ENCODE results near the gene AIFM2.
"Not testable (repeated sequence)": the region's sequence is repeated elsewhere in the genome, so short reads cannot be mapped to it uniquely, and the experiment has no call there.

AIFM2 gene

DNA sequence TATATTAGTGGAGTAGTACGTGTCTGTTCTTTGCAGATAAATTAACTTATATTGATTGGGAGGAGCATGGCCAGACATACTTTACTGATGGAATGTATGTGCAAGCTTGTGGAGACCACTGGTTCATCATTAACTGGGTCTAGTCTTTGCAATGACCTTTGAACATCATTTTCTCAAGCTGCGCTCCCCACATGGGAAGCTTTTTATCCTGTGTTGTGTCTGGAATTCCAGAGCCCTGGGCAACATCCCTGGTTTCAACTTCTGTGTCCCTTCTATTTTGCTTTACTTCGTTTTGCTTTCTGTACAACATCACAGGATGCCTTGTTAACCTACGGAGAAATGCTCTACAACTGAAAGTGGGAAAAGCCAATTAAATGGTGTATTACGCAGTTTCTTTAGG is 41.7 kb downstream of the AIFM2 start:
- no peak for DNase-seq

DNA sequence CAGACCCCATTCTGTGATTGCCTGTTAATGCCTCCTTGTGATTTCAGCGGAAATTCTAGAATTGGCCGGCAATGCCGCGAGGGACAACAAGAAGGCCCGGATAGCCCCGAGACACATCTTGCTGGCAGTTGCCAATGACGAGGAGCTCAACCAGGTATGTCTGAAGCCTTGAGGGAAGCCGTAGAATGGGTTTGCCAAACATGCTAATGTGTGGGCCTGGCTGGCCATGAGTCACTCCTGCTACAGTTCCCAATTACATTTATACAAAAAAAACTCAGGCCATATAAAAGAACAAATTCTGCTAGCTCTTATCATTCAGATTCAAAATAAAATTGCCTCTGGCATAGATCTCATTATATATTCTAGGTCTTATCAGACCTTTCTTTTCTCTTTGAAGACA is 42.6 kb downstream of the AIFM2 start:
- DNase-seq, result no peak

DNA sequence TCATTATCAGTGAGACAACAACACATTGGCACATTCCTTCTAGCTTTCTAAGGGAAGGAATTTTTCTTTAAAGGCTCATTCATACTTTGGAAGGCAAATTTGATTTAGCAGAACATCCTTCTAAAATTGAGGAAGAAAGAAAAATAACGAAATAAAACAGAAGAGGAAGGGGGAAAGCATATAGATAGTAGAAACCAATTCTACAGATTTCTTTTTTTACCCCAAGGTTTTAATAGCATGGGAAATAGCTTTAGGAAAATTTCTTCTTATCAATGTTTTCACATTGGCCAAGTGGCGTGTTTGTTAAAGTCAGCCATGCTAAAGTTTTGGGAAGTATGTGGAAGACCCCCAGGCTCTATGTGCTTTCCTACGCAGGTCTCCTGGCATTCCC is 44.3 kb downstream of the AIFM2 start:
- no peak for DNase-seq

DNA sequence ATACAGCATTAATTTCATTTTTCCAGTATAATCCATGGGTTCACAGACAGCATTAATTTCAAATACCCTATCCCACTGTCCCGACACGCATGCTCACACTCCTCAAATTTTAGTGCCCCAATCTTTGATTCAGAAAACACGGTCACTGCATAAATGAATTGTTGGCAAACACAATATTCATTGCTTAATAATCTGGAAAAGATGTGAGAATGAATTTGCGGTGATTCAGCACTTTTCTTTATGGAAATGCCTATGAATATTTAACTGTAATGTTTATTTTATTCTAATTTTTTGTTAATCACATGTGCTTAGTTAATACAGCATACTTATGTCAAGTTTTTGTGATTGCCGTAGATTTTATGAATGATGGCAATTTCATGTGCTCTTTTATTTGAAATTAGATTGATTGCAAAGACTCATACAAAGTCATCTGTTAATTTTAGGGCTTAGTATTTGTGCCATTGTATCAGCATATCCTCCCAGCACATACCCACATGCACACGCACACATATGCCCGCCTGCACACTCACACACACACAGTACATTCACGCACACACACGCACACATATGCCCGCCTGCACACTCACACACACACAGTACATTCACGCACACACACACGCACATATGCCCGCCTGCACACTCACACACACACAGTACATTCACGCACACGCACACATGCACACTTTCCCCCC is 44.9 kb downstream of the AIFM2 start:
- no peak for DNase-seq

DNA sequence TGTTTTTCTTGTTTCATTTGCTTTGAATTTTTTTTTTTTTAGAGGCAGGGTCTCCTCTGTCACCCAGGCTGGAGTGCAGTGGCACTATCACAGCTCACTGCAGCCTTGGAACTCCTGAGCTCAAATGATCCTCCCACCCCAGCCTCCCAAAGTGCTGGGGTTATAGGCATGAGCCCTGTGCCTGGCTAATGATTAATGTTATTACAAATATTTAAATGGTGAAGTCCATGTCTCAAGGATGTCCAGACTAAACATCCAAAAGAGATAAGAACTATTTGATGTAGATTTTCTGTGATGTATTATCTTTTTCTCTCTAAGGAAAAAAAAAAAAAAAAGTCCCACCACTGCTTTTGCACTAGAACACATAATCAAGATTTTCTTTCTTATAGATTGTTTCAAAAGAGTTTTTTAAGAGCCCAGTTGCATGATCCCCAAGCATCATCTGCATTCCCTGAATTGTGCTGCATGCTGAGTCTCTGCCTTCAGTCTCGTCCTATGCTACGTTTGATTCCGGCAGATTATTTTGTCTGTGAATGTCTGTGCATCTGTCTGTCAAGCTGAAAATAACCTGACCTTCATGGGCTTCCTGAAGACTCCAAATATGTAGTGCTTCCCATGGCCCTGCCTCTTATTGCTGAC is 46.5 kb downstream of the AIFM2 start:
- DNase-seq, result no peak

DNA sequence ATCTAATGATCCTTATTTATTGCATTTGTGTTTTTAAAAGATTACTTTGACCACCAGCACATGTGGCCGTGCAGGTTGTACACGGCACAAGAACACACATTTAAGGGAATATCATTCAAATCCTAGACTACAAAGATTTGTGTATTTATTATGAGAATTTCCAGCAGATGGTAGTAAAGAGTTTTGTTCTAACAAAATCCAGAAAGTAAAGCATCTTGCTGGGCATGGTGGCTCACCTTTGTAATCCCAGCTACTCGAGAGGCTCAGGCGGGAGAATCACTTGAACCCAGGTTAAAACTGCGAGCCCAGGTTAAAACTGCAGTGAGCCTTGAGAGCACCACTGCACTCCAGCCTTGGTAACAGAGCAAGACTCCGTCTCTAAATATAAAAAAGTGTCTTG is 48.4 kb downstream of the AIFM2 start:
- no peak for DNase-seq

DNA sequence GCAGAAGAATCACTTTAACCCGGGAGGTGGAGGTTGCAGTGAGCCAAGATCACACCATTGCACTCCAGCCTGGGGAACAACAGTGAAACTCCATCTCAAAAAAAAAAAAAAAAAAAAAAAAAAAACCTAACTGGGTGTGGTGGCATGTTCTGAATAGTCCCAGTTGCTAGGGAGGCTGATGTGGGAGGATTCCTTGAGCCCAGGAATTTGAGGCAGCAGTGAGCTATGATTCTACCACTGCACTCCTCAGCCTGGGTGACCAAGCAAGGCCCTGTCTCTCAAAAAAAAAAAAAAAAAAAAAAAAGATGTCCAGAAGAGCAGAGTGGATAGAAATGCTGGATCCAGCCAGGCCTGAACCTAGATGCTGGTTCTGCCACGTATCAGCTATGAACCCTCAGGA is 51.8 kb downstream of the AIFM2 start:
- DNase-seq, result not testable (repeated sequence)

DNA sequence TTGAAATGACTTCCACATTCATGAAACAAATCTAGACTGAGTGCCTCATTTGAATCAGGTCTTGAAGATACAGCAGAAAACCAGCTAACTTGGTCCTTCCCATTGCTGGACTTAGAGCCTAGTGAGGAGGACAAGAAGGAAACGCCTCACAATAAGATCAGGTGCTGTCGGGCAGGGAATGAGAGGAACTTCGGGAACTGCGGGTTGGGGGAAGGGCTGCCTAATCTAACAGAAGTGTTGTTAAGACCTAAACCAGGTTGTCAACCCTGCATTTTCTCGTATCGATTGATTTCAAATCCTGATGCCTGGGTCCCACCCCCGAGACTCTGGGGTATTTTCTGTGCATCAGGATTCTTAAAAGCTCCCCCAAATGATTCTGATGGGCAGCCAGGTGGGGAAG is 53.7 kb downstream of the AIFM2 start:
- DNase-seq, result no peak

DNA sequence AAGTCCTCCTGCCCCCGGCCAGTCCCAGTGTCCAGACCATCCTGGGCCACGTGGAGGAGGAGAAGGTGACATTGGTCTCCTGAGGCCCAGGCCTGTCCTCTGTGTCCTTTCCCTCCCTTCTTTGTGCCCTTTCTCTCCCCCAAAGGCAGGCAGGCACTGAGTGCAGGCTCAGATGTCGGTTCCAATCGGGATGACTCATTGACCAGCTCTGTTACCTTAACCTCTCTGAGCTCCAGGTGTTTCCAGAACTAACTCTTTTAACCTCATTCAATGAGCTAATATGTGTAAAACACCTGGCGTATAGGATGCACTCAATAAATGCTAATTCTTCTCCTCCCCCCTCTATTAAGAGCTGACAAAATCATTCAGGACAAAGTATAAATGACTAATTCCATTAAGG is 54.3 kb downstream of the AIFM2 start:
- DNase-seq, result no peak

DNA sequence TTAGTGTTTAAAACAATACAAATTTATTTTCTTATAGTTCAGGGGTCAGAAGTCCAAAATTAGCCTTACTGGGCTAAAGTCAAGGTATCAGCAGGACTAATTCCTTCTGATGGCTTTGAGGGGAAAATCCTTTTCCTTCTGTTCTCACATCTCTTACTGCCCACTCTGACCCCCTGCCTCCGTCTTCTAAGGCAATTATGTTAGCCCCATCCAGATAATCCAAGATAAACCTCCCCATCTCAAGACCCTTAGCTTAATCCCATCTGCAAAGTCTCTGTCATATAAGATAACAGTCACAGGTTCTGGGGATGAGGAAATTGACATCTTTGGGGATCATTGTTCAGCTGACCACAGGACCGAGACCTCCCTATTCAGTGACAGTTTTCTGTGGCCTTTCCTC is 57.7 kb downstream of the AIFM2 start:
- DNase-seq, result no peak

DNA sequence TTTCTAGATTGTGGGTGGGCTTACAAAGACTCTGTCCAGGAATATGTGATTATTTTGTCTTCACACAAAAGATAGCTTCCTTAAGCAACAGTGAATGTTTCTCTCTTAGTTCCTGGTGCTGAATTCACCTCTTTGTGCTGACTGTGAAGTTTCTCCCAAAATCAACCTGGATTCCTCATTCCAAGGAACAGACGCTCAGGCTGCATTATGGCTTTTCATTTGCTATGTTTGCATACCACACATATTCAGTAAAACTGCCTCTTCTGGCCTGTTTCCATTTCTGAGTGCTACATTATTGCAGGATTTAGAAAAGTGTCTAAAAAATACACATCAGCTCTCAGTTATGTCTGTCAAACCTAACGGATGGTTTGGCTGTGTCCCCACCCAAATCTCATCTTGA is 58.5 kb downstream of the AIFM2 start:
- no peak for DNase-seq

DNA sequence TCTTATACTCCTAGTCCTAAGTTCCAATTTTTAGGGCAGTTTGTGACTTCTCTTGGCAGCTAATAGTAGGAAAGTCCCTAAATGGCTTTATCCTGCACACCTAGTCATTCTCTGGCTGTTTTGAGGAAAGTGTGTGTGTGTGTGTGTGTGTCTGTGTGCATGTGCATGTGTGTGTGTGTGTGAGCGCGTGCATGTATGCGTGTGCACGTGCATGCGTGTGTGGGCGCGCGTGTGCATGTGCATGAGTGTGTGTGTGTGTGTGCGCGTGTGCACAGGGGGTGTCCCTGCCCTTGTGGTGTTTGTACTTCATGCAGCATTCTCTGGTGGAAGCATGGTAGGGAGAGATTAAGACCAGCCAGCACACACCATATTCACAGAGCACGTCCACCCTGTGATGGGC is 61.8 kb downstream of the AIFM2 start:
- DNase-seq, result no peak

DNA sequence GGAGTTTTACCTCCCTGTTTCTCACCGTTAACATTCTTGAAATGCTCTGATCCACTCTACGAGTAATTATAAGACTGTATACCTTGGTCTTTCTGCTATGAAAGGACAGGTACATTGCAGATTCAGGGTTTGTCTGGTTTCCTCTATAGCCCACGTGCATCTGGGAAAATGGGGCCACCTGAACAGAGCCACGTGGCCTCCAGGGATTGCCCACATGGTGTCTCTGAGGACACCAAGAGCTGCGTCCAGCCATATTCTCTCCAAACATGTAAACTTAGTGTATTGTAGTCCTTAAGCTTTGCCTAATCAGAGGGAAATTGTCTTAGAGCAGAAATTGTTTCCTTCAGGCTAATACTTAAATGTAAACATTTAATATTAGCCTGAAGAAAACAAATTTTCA is 63.3 kb downstream of the AIFM2 start:
- no peak for DNase-seq

DNA sequence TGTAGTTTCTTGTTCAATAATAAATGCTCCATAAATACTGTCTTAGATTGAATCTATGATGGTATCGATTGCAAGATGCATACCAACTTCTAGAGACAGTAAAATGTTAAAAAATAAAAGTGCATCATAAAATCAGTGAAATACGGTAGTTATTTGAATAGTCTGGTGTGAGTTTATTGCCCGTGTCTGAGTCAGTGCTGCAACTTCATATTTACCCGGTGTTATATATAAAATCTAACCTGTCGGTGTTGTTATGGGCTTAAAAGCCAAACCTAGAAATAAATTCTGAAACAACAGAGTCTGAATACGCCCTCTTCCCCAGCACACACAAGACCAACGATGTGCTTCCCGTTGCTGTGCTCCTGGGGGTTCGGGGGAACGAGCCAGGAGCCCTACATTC is 63.7 kb downstream of the AIFM2 start:
- no peak for DNase-seq

DNA sequence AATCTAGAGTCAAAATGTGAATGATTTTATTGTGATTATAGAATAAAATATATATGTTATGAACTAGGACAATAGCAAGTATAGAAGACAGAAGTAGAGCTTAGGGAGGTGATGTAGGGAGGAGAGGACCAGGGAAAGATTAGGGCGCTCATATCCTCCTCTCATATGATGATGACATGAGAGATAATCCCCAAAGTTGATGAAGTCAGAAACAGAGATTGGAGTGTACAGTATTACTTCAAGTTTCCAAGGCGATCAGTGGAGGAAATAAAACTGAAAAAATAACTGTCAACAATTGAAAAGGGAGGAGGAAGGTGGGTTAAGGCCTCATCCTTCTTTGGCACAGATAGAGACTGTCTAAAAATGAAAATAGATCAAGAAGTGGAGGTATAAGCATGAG is 65.0 kb downstream of the AIFM2 start:
- DNase-seq, result no peak

DNA sequence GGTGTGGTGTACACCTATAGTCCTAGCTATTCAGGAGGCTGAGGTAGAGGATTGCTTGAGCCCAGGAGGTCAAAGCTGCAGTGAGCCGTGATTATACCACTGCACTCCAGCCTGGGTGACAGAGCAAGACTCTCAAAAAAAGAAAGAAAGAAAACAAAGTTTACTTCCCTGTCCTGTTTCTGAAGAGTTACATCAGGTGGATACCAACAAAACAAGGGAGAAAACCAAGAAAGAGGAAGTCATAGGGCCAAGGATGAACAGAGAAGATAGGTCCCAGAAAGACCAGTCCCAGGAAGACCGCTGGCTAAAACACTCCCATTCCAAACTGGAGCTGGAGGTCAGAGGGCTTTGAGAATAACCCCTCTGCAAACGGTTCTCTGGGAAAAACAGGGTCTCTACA is 66.4 kb downstream of the AIFM2 start:
- DNase-seq, result no peak

DNA sequence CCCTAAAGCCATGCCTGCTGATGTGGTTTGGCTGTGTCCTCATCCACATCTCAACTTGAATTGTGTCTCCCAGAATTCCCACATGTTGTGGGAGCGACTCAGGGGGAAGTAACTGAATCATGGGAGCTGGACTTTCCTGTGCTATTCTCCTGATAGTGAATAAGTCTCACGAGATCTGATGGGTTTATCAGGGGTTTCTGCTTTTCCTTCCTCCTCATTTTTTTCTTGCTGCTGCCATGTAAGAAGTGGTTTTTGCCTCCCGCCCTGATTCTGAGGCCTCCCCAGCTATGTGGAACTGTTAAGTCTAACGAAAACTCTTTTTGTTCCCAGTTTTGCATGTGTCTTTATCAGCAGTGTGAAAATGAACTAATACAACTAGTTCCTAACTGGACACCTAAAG is 68.1 kb downstream of the AIFM2 start:
- no peak for DNase-seq

DNA sequence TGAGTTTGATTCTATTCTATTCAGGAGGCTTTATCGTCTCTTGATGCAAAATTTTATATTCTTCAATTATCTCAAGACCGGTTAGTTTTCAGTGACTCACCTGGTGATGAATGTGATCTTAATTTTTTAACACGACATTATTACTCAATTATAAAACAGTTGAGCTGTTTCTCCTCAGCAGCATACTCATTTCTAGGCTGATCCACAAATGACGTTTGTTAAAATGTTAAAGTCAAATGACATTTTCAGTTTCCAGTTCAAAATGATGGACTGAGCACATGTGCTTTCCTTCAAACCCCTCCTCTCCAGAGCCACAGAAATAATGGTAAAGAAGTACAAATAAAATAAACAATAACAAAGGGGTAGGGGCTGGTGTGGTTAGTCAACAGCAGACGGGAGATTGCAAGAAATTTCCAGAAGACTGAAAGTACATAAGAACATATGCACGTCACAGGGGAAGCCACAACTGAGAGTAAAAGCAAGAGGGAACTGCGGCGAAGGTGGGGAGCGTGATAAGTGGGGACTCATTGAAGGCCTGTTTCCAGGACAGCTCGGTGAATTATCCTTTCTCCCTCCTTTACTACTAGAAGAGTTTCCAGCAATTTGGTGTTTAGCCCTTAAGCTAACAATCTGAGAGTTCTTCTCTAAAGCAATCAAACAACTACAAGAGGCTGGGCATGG is 69.1 kb downstream of the AIFM2 start:
- no peak for DNase-seq
